Thyroid gland (tissue), 4 donors: Measurements from ENCODE around the gene LPCAT4. TPM values are rescaled to one million over a fixed set of nuclear protein-coding genes. Genes with fewer than 3 reads are reported as not detected.
"Not testable (repeated sequence)": the region's sequence is repeated elsewhere in the genome, so short reads cannot be mapped to it uniquely, and the experiment has no call there.

Experiments used
- DNase-seq, 2 donors: peaks; one replicate each; pipeline ENCODE4 v3.0.0-alpha.2; 2019
- H3K27ac ChIP-seq, 3 donors: fragments of 200-600 bp; sonication (generic); 1 replicate in 2 of 3; 2 replicates in 1 of 3; pipeline ENCODE4 v1.5.1; 2016 to 2019; ENCODE audit warnings: mild to moderate bottlenecking in 1 of 3, moderate library complexity in 1 of 3
- H3K27me3 ChIP-seq: fragments of 200-600 bp; sonication (generic); one replicate; pipeline ENCODE4 v1.5.1; 2019
- H3K36me3 ChIP-seq, 2 donors: fragments of 200-600 bp; sonication (generic); one replicate each; pipeline ENCODE4 v1.5.1; 2016 to 2019
- H3K4me1 ChIP-seq, 2 donors: fragments of 200-600 bp; sonication (generic); one replicate each; pipeline ENCODE4 v1.5.1; 2017 to 2019
- H3K4me3 ChIP-seq, 3 donors: fragments of 200-600 bp; sonication (generic); replicated peaks in 1 of 3; 1 replicate in 2 of 3; 2 replicates in 1 of 3; pipeline ENCODE4 v1.5.1; 2016; ENCODE audit warnings: mild to moderate bottlenecking in 1 of 3
- H3K9me3 ChIP-seq: fragments of 200-600 bp; sonication (generic); one replicate; pipeline ENCODE4 v1.5.1; 2017
- CTCF ChIP-seq, 6 experiments: fragments of 200-600 bp in 3 of 6; fragments of 450-650 bp in 3 of 6; sonication (generic) in 3 of 6; IDR thresholded peaks; one replicate each; pipeline ENCODE4 v1.5.1; 2016 to 2019; ENCODE audit warnings: antibody characterized with exemption in 6 of 6, mild to moderate bottlenecking in 2 of 6, inconsistent platforms in 1 of 6, moderate library complexity in 1 of 6
- POLR2A ChIP-seq, 2 donors: fragments of 450-650 bp; IDR thresholded peaks; one replicate each; pipeline ENCODE4 v1.6.1; 2017; ENCODE audit warnings: antibody characterized with exemption in 2 of 2, mild to moderate bottlenecking in 2 of 2, moderate library complexity in 1 of 2
- WGBS, 2 donors: methylation state at CpG; one replicate each; pipeline ENCODE4 v1.1.5; 2017; 5-methylcytosine and 5-hydroxymethylcytosine counted together
- intact Hi-C: fragments of 100-400 bp; cut with DNase I; formaldehyde crosslinking; loops from one replicate; pipeline ENCODE4 v1.15.1; 2023
- total RNA-seq, 4 donors: library from RNA; depleted of rRNA; stranded (reverse); fragments of >200 nt; gene quantifications; one replicate each; pipeline ENCODE4 v1.2.3, GENCODE V29; 2016

Gene LPCAT4, protein sequence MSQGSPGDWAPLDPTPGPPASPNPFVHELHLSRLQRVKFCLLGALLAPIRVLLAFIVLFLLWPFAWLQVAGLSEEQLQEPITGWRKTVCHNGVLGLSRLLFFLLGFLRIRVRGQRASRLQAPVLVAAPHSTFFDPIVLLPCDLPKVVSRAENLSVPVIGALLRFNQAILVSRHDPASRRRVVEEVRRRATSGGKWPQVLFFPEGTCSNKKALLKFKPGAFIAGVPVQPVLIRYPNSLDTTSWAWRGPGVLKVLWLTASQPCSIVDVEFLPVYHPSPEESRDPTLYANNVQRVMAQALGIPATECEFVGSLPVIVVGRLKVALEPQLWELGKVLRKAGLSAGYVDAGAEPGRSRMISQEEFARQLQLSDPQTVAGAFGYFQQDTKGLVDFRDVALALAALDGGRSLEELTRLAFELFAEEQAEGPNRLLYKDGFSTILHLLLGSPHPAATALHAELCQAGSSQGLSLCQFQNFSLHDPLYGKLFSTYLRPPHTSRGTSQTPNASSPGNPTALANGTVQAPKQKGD
- 10 to 100 TPM in 1 of 4 donors, 1 to 10 TPM in 3; 6.9 to 12.1 (median 8.6) TPM for total RNA-seq

DNA sequence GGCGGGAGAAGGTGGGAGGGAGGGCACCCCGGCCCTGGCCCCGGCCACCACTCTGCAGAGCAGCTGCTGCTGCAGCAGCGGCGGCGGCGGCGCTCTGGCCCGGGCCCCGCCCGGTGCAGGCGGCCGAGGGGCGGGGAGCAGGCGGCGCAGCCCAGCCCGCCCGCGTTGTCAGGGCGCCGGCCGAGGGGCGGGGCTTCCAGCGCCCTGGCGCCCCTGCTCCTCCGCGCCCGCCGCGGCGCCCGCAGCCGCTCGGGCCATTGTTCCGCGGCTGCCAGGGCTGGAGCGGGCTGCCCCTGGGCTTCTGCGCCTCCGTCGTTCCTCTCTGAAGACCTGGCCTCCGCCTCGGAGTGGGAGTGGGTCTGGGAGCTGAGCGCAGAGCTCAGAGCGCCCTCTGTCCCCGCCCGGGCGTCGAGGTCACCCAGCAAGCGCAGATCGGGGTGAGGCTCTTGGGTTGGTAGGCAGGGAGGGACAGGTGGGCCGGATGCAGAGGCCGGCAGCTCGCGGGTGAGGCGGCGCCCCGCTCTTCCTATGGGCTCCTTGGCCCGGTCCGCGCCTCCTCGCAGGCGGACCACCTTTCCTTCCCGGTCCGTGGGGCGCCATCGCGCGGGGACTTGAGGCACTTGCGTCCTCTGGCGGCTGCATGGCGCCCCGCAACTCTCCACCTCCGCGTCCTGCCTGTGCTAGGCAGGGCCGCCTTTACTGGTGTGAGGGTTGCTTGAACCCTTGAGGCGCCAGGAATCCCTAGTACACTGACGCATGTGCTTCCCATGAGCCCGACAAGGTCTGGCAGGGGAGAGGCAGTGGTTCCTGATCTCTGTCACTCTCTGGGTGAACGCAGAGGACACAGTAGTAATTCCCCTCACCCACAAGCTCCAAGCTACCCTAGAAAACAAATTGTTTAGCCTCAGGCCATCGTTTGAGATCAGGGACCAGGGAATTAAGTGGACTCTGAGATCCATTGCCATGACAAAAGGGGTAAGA is at the start of gene LPCAT4:
LPCAT4 (minus strand) TSS at position 96 of the 981 bp plus-strand sequence. CDS start 96 bp downstream, outside the sequence.
- Histone ChIP-seq H3K4me1 (peaks cover 8 to 13% of the 10 kb centered on the region in 2 donors), H3K36me3 (no peaks in the 10 kb centered on the region), H3K27ac (peak within 1 kb of the TSS; percentile 91 to 97 (median 95)), H3K9me3 (no peaks in the 10 kb centered on the region), H3K4me3 (peak within 1 kb of the TSS; percentile 45 to 99 (median 93)), H3K27me3 (no peaks in the 10 kb centered on the region)
- WGBS, 2 donors: 0 to 1% methylated on average over 21 to 45 of the region's 80 CpGs
- peak; percentile 90 to 92 for DNase-seq
- intact Hi-C loops: loop anchor here (5.0 to 10.0 kb wide), 3 partner anchors 53 to 263 kb away; partner anchors contain the start of genes EMC7, GOLGA8B and PGBD4
- TF ChIP-seq POLR2A (IDR thresholded peaks at IDR 0.05) (peak in 1 of 2 donors; percentile 84), CTCF (IDR thresholded peaks at IDR 0.05) (peak; percentile 69 to 98 (median 94))

- H3K27ac ChIP-seq, H3K27me3 ChIP-seq, H3K9me3 ChIP-seq, DNase-seq, H3K36me3 ChIP-seq, intact Hi-C loops, H3K4me1 ChIP-seq, H3K4me3 ChIP-seq: not testable (repeated sequence)
- WGBS, 2 donors: no CpG with 5 or more reads among the region's 19 CpGs
Observed at GRCh38 chr15:34409511-34409910, 42.5 kb upstream of the LPCAT4 start.

DNA sequence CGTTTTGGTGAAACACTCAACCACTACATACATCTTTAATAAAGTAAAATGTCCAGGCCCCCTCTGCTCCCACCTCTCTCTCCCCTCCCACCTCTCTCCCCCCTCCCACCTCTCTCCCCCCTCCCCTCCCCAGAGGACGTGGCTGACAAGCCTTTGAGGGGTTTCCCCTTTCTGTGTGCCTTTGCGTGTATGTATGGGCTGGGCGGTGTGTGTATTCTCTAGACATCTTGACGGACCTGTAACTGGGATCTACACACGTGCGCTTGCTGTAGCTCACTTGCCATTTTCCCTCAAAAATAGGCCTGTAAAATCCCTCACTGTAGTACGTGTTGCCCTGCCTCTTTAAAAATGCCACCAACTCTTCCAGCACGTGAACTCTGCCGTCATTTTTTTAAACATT is 42.0 kb upstream of the LPCAT4 start:
- intact Hi-C loops, H3K27ac ChIP-seq, H3K4me3 ChIP-seq, H3K27me3 ChIP-seq, H3K9me3 ChIP-seq, H3K36me3 ChIP-seq, H3K4me1 ChIP-seq, DNase-seq: not testable (repeated sequence)
- no CpG with 5 or more reads among the region's 10 CpGs for WGBS, 2 donors

GRCh38 chr15:34403899-34404298 is 36.9 kb upstream of the LPCAT4 start:
- DNase-seq, H3K27ac ChIP-seq, H3K4me3 ChIP-seq, H3K9me3 ChIP-seq, H3K36me3 ChIP-seq, H3K4me1 ChIP-seq, H3K27me3 ChIP-seq, intact Hi-C loops: not testable (repeated sequence)
- WGBS, 2 donors: no CpG with 5 or more reads among the region's 3 CpGs

DNA sequence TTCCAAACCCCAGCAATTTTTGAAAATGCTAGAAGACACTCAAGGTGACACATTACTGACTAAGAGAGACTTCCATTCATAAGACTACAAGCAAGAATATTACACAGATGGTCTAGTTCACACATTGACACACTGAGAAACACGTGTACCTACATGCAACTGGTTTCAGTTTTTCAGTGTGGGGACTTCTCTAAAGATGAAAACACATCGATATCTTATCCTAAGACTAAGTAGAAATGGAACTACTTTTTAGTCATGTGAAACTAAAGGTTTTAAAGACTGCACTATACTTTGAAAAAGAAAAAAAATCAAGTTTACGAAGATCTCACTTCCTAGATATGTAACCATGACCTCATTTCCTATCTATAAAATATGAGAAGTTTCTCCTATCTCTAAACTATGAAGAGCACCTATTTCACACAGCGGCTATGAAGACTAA is 36.2 kb upstream of the LPCAT4 start:
- H3K4me3 ChIP-seq, H3K27ac ChIP-seq, intact Hi-C loops, H3K4me1 ChIP-seq, H3K27me3 ChIP-seq, H3K9me3 ChIP-seq, H3K36me3 ChIP-seq, DNase-seq: not testable (repeated sequence)
- WGBS, 2 donors: 85 to 90% methylated on average over 2 of the region's 4 CpGs

DNA sequence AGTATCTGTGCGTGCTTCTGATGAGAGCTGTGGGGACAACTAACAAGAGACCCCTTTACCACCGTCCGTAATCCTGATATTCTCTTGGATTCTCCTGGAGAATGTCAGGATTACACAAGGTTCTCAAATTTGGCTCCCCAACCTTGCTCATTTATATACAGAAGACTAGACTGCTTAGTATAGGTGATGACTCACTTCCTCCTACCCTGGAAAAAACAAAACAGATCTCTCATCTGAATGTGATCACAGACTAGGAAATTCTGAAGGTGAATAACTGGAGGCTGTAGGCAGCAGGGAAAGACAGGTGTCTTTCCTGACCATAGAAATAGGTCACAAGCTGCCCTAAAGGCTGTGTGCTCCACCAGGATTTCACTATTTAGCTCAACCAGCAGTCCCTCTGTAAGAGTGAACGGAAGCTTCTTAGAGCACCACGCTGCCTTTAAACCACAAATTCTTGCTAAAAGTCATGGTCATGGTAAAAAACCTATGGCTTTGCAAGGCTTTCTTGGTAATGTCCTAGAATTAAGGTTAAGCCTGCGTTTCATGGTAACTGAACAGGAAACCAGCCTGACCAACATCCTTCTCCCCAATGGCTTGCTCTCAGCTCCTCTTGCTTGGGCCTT is 30.8 kb upstream of the LPCAT4 start:
- H3K36me3 ChIP-seq, H3K4me3 ChIP-seq, H3K9me3 ChIP-seq, H3K4me1 ChIP-seq, intact Hi-C loops, DNase-seq, H3K27me3 ChIP-seq: not testable (repeated sequence)
- peak overlapping the region in 1 of 3 donors; percentile 44 for H3K27ac ChIP-seq
- no CpG with 5 or more reads among the region's 6 CpGs for WGBS, 2 donors

DNA sequence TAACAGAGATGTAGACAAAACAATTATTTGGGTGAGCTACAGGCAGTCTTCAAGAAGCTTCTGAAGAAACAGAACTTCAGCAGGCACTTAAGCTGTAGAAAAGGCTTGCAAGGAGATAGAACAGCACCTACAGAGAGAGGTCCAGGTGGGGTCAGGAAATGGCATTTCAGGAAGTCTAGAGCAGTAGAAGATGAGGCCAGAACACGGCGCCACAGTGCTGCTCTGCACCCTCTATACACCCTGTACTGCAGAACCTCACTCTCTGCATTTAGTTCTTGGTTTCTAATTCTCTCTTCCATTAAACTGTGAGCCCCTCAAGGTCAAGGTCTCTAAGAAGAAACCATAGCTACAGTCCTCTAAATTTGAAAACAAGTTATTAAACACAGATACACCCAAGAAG is 26.0 kb upstream of the LPCAT4 start:
- H3K4me1 ChIP-seq, H3K27ac ChIP-seq, H3K4me3 ChIP-seq, H3K9me3 ChIP-seq, DNase-seq, H3K36me3 ChIP-seq, H3K27me3 ChIP-seq, intact Hi-C loops: not testable (repeated sequence)
- no CpG with 5 or more reads among the region's 2 CpGs for WGBS, 2 donors

DNA sequence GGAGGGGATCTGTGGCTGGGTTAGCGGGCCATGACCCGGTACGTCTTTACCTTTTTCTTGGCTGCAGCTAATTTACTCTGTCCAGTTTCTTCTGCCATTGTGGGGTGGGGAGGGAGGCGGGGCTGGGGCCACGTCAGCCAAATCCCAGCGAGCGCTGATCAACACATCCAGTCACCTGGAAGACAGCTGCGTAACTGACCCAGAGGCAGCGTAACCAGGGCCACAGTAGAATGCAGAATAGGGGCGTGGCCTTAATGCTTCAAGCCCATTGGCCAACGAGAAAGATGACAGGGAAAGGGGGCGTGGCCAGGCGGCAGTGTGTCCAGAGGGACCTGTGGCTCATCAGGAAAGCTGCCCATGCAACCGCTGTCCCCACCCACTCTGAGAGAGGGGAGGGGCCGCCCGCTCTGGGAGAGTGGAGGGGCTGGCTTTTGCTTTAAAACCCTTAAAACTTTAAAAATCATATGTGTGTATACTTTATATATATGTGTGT is 22.6 kb upstream of the LPCAT4 start:
- WGBS, 2 donors: no CpG with 5 or more reads among the region's 16 CpGs
- DNase-seq, H3K27ac ChIP-seq, H3K27me3 ChIP-seq, H3K4me1 ChIP-seq, H3K4me3 ChIP-seq, H3K36me3 ChIP-seq, intact Hi-C loops, H3K9me3 ChIP-seq: not testable (repeated sequence)

GRCh38 chr15:34381829-34382521 is 15.0 kb upstream of the LPCAT4 start:
- WGBS, 2 donors: no CpG with 5 or more reads among the region's 19 CpGs
- H3K4me3 ChIP-seq, H3K4me1 ChIP-seq, H3K36me3 ChIP-seq, H3K9me3 ChIP-seq, H3K27ac ChIP-seq, H3K27me3 ChIP-seq, DNase-seq, intact Hi-C loops: not testable (repeated sequence)

DNA sequence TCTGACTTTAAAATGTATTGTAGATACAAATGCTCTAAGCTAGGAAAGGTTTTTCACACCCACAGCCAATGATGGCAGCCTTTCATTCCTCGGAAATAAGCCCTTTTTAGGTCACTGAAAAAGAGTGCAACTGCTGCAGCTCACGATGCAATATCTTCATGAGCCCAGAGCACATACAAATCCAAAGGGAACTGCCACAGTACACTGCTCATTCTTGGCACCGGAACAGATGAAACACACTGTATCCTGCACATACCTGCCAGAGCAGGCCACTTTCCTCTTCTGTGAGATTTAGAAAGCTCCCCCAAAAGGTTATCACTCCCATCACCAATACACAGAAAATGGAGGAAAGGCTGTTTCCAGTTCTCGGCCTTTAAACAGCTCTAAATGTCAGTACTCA is 13.5 kb upstream of the LPCAT4 start:
- WGBS, 2 donors: 94 to 96% methylated on average over 4 of the region's 4 CpGs

More for the DNA sequence above, 13.5 kb upstream of the LPCAT4 start:
- H3K4me1 ChIP-seq, H3K4me3 ChIP-seq, intact Hi-C loops, DNase-seq, H3K36me3 ChIP-seq, H3K27me3 ChIP-seq, H3K9me3 ChIP-seq, H3K27ac ChIP-seq: not testable (repeated sequence)
